Colonic mucosa (tissue), 4 donors: ENCODE measurements around the gene PMEPA1. TPM values are rescaled to one million over a fixed set of nuclear protein-coding genes. Genes with fewer than 3 reads are reported as not detected.
A peak's percentile ranks its signal among the peaks of the same experiment; 100 is the strongest.

Source experiments
- DNase-seq: peaks from one replicate; pipeline ENCODE4 v3.0.0-alpha.2; 2020
- H3K27ac ChIP-seq: fragments of 200-600 bp; one replicate; pipeline ENCODE4 v1.8.0; 2021
- H3K27me3 ChIP-seq: fragments of 200-600 bp; one replicate; pipeline ENCODE4 v1.8.0; 2021
- H3K36me3 ChIP-seq: fragments of 200-600 bp; one replicate; pipeline ENCODE4 v1.8.0; 2021
- H3K4me1 ChIP-seq: fragments of 200-600 bp; one replicate; pipeline ENCODE4 v1.8.0; 2021; ENCODE audit warnings: mild to moderate bottlenecking
- H3K4me3 ChIP-seq: fragments of 200-600 bp; one replicate; pipeline ENCODE4 v1.8.0; 2021
- H3K9ac ChIP-seq, 2 donors: one replicate each; pipeline ENCODE4 v1.7.0; 2013; ENCODE audit warnings: control low read depth in 2 of 2, low read depth in 2 of 2, low read length in 2 of 2
- H3K9me3 ChIP-seq: fragments of 200-600 bp; one replicate; pipeline ENCODE4 v1.8.0; 2021
- intact Hi-C: fragments of 100-400 bp; cut with DNase I; formaldehyde crosslinking; loops from one replicate; pipeline ENCODE4 v1.14.1; 2022
- total RNA-seq, 2 donors: library from RNA; stranded (reverse); fragmentation: NEBNext Ultra II Directional in 1 of 2; extraction: Animal tissue kit (Norgen Biotek cat#: 25700) in 1 of 2; gene quantifications; one replicate each; pipeline ENCODE4 v1.2.1, GENCODE V29; 2021
- TF ChIP-seq, protein P1 (sequence below): fragments of 200-600 bp; IDR thresholded peaks from one replicate; pipeline ENCODE4 v1.8.0; 2022; ENCODE audit warnings: antibody characterized with exemption, mild to moderate bottlenecking
- donor health status: healthy.
- donor health status: DM: no; HTN: no; CAD: no.
- donor health status: DM: no; HTN: no; CAD: no.

PMEPA1 gene
- total RNA-seq, 2 donors from 2014 or later = 13.0 to 26.1 TPM

DNA sequence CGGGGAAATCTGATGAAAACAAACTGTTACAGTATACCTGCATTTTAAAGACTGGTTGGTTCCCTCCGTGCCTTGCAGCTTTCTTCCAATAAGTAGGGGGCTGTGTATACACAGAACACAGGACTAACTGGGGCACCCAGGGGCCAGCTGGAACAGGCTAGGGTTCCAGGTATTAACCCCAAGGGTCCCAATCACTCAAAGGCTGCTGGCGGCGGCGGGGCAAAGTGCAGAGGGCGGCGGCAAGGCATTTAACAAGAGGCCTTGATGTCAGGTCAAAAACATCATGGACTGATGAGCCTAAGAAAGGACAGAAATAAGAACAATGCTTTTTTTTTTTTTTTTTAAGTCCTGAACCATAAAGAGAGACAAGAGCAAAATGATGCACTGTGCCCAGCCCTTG is 2.5 kb downstream of the PMEPA1 start:
- Histone ChIP-seq H3K9ac (no peak overlapping the region), H3K4me1 (peaks cover 5% of the 10 kb centered on the region)
- intact Hi-C loops = no loop called here

DNA sequence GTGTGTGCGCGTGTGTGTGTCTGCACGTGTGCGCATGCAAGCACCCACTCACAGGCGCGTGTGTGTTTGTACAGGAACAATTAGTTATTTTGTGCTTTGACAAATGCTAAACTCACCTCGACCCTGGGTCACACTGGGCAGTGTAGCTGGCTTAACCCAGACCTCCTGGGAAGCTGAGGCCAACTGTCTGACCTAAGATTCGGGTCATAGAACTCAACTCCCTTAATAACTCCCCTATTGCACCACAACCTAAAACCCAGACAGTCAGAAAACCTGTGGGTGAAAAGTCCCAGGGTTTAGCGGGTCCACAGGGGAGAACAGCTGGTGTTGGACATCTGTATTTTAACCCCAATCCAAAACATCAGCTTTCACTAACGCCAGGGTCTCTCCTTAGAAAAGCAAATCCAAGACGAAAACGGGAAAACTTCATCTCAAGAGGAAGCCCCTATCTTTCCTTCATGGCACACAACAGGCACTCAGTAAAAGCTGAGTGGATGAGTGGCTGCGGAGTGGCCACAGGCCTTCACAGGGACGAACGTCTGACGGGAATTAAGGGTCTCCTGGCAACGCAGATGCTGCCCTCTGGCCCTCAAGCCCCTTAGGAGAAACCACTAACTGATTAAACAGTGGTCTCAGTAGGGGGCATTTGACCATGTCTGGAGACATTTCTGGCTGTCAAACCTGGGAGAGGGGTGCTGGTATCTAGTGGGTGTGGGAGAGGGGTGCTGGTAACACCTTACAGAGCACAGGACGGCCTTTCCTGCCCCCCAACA is 4.5 kb downstream of the PMEPA1 start:
- Histone ChIP-seq H3K4me1 (no peaks in the 10 kb centered on the region), H3K9me3 (no peaks in the 10 kb centered on the region), H3K9ac (peak overlapping the region in 1 of 2 donors; percentile 19), H3K27me3 (no peaks in the 10 kb centered on the region), H3K4me3 (no peak overlapping the region), H3K27ac (no peak overlapping the region), H3K36me3 (no peaks in the 10 kb centered on the region)
- TF ChIP-seq, protein P1, sequence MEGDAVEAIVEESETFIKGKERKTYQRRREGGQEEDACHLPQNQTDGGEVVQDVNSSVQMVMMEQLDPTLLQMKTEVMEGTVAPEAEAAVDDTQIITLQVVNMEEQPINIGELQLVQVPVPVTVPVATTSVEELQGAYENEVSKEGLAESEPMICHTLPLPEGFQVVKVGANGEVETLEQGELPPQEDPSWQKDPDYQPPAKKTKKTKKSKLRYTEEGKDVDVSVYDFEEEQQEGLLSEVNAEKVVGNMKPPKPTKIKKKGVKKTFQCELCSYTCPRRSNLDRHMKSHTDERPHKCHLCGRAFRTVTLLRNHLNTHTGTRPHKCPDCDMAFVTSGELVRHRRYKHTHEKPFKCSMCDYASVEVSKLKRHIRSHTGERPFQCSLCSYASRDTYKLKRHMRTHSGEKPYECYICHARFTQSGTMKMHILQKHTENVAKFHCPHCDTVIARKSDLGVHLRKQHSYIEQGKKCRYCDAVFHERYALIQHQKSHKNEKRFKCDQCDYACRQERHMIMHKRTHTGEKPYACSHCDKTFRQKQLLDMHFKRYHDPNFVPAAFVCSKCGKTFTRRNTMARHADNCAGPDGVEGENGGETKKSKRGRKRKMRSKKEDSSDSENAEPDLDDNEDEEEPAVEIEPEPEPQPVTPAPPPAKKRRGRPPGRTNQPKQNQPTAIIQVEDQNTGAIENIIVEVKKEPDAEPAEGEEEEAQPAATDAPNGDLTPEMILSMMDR = no peak
- intact Hi-C loops = no loop called here
- DNase-seq = no peak

More for the DNA sequence above, 2.5 kb downstream of the PMEPA1 start:
- Histone ChIP-seq H3K9me3 (no peaks in the 10 kb centered on the region), H3K36me3 (no peaks in the 10 kb centered on the region), H3K4me3 (peak overlapping the region; percentile 45), H3K27me3 (no peaks in the 10 kb centered on the region), H3K27ac (no peak overlapping the region)
- TF ChIP-seq, protein P1 = no peak
- no peak for DNase-seq

DNA sequence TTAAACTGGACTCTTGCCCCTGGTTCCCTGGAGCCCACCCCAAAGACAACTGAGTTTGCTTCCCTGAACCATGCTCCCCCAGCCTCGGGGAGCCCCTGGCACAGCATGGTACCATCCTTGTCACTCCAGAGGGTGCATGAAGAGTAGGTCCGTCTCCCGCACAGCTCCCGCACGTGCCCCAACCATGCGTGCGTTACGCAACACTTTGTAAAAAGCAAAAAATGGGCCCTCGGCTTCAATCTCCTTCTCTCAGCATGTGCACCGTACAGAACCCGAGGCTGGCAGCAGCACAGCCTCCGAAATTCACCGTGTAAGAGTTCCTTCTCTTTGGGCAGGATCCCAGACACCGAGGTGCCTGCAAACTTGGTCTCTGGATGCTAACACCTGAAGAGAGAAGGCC is 5.6 kb downstream of the PMEPA1 start:
- no peak overlapping the region for H3K27ac ChIP-seq
- DNase-seq = no peak
- H3K27me3 ChIP-seq = no peaks in the 10 kb centered on the region
- H3K36me3 ChIP-seq = no peaks in the 10 kb centered on the region
- H3K9me3 ChIP-seq = no peaks in the 10 kb centered on the region
- H3K4me3 ChIP-seq = no peak overlapping the region
- no peak overlapping the region for H3K9ac ChIP-seq
- intact Hi-C loops = no loop called here
- TF ChIP-seq, protein P1 = no peak
- peaks cover 2% of the 10 kb centered on the region for H3K4me1 ChIP-seq

DNA sequence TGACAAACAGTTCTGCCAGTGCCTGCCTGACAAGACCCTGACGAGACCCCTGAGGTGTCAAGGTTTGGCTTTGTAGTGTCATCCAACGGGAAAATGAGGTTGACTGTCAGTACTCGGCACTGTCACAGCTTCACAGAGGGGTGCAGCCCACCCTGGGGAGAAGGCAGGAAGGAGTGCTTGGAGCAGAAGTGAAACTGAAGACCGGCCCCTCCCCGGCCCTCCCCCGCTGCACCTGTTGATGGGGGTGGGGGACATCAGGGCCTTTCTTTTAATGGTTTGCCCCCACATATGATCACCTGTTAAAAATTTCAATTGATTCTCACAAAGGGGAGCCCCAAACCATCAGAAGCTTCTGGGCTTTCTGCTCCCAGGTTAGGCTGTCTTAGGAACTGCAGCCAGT is 6.8 kb downstream of the PMEPA1 start:
- Histone ChIP-seq H3K27me3 (no peaks in the 10 kb centered on the region), H3K9me3 (no peaks in the 10 kb centered on the region), H3K4me3 (no peak overlapping the region), H3K4me1 (peaks cover 6% of the 10 kb centered on the region), H3K9ac (no peak overlapping the region), H3K27ac (no peak overlapping the region), H3K36me3 (no peaks in the 10 kb centered on the region)
- TF ChIP-seq, protein P1 = no peak
- intact Hi-C loops = no loop called here
- no peak for DNase-seq

DNA sequence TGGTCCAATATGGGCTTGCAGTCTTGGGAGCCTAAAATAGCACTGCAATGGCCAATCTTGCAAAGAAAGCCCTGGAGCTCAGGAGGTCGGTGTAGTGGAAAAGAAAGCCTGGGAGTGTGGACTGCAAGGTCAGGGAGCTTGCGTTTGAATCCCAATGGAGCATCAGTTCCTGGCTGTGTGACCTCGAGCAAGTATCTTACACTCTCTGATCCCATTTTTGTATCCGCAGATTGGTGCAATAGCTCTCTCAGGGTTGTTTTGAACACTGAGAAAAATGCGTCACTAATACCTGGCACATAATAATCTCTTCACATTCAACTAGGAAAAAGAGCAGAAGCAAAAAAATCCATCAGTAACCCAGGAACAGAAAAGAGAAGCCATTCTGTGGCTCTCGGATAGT is 7.3 kb downstream of the PMEPA1 start:
- no peak overlapping the region for H3K4me3 ChIP-seq
- H3K4me1 ChIP-seq = peaks cover 6% of the 10 kb centered on the region
- no peaks in the 10 kb centered on the region for H3K27me3 ChIP-seq
- intact Hi-C loops = no loop called here
- DNase-seq = no peak
- no peaks in the 10 kb centered on the region for H3K9me3 ChIP-seq
- no peak overlapping the region for H3K27ac ChIP-seq
- TF ChIP-seq, protein P1 = no peak
- no peak overlapping the region for H3K9ac ChIP-seq
- H3K36me3 ChIP-seq = no peaks in the 10 kb centered on the region
